ENCODE measurements around the gene PLXNB1. TPM values are rescaled to one million over a fixed set of nuclear protein-coding genes. Genes with fewer than 3 reads are reported as not detected.

PLXNB1 gene
- total RNA-seq, 1 experiment from 2014 or later: 149 TPM

- DNase-seq: peak; percentile 61 to 80
- Histone ChIP-seq H3K36me3 (ENCODE audit: control insufficient read depth, insufficient read depth, low read length) (peaks cover 4% of the 10 kb centered on the region; the same call in 1 of the 2 replicates), H3K9me3 (no peaks in the 10 kb centered on the region), H3K4me3 (ENCODE audit: low read depth, low read length) (peak overlapping the region; percentile 57), H3K27me3 (replicated peaks; ENCODE audit: control insufficient read depth, insufficient read depth, low read length) (no peaks in the 10 kb centered on the region), H3K4me1 (peaks cover 64% of the 10 kb centered on the region)
- ChIA-PET POLR2A (interaction anchor here (0.5 to 2.3 kb wide), 3 partner anchors 14 to 244 kb away, joined by 6 to 20 read pairs (median 10); partner anchors contain the start of genes ATRIP and CDC25A), CTCF (interaction anchor here (0.6 to 6.2 kb wide), 7 partner anchors 14 to 164 kb away, joined by 3 to 405 read pairs (median 4); partner anchors contain the start of genes ATRIP and PFKFB4)
- intact Hi-C loops (cut with micrococcal nuclease; ENCODE audit: unreplicated experiment): no loop called here
- Mint-ChIP-seq H3K4me1 (ENCODE audit: low read depth, unreplicated experiment) (peaks cover 37% of the 10 kb centered on the region), H3K27ac (ENCODE audit: unreplicated experiment) (no peak overlapping the region), H3K4me3 (ENCODE audit: unreplicated experiment) (peak overlapping the region; percentile 78), H3K36me3 (ENCODE audit: insufficient read depth, unreplicated experiment) (peaks cover 60% of the 10 kb centered on the region), H3K9me3 (ENCODE audit: unreplicated experiment) (no peaks in the 10 kb centered on the region), H3K27me3 (ENCODE audit: insufficient read depth, unreplicated experiment) (no peaks in the 10 kb centered on the region)
- BruUV-seq (replicated peaks): no TSS peak
- peak in 1 of 2 experiments; percentile 27 for TF ChIP-seq CTCF (IDR thresholded peaks at IDR 0.05; ENCODE audit: insufficient read depth in 1 of 2, low read depth in 1 of 2, low read length in 1 of 2, severe bottlenecking in 1 of 2, unreplicated experiment in 1 of 2)
These were observed 2.8 kb upstream of the PLXNB1 start for GRCh38 chr3:48432411-48433371.

GRCh38 chr3:48431224-48432029, 1.5 kb upstream of the PLXNB1 start:
- intact Hi-C loops (cut with micrococcal nuclease; ENCODE audit: unreplicated experiment): no loop called here
- ChIA-PET POLR2A (interaction anchor here (0.6 to 1.3 kb wide), 5 partner anchors 8 to 286 kb away, joined by 3 to 10 read pairs (median 4); partner anchors contain the start of genes ATRIP, CCDC51, CDC25A and IP6K2), CTCF (interaction anchor here (0.8 to 6.2 kb wide), 4 partner anchors 8 to 31 kb away, joined by 3 to 405 read pairs (median 6); partner anchors contain the start of gene CCDC51)
- H3K27me3 Mint-ChIP-seq (ENCODE audit: insufficient read depth, unreplicated experiment): no peaks in the 10 kb centered on the region
- Histone ChIP-seq H3K9me3 (no peaks in the 10 kb centered on the region), H3K4me1 (peaks cover 77% of the 10 kb centered on the region), H3K4me3 (ENCODE audit: low read depth, low read length) (no peak overlapping the region), H3K36me3 (ENCODE audit: control insufficient read depth, insufficient read depth, low read length) (peaks cover 6% of the 10 kb centered on the region), H3K27me3 (replicated peaks; ENCODE audit: control insufficient read depth, insufficient read depth, low read length) (no peaks in the 10 kb centered on the region)
- no TSS peak for BruUV-seq (replicated peaks)
- H3K4me3 Mint-ChIP-seq (ENCODE audit: unreplicated experiment): peak overlapping the region; percentile 98
- no peaks in the 10 kb centered on the region for H3K9me3 Mint-ChIP-seq (ENCODE audit: unreplicated experiment)
- TF ChIP-seq CTCF (IDR thresholded peaks at IDR 0.05; ENCODE audit: insufficient read depth in 1 of 2, low read depth in 1 of 2, low read length in 1 of 2, severe bottlenecking in 1 of 2, unreplicated experiment in 1 of 2): no peak
- H3K27ac Mint-ChIP-seq (ENCODE audit: unreplicated experiment): no peak overlapping the region
- peaks cover 48% of the 10 kb centered on the region for H3K4me1 Mint-ChIP-seq (ENCODE audit: low read depth, unreplicated experiment)
- peaks cover 70% of the 10 kb centered on the region for H3K36me3 Mint-ChIP-seq (ENCODE audit: insufficient read depth, unreplicated experiment)
- DNase-seq: no peak
